Esophagus (tissue), 2 donors: Measurements from ENCODE around the gene LUM. TPM values are rescaled to one million over a fixed set of nuclear protein-coding genes. Genes with fewer than 3 reads are reported as not detected.

Experiments
- H3K27ac ChIP-seq, 2 donors: one replicate each; pipeline ENCODE4 v1.5.1; 2013; ENCODE audit warnings: low read depth in 2 of 2, mild to moderate bottlenecking in 2 of 2, inconsistent platforms in 1 of 2, low read length in 1 of 2, moderate library complexity in 1 of 2
- H3K27me3 ChIP-seq, 2 donors: one replicate each; pipeline ENCODE4 v1.6.1; 2013; ENCODE audit warnings: low read length in 2 of 2, control low read depth in 1 of 2, mild to moderate bottlenecking in 1 of 2; ENCODE audit not compliant: insufficient read depth in 2 of 2, control insufficient read depth in 1 of 2
- H3K36me3 ChIP-seq, 2 donors: one replicate each; pipeline ENCODE4 v1.6.1; 2013; ENCODE audit warnings: low read length in 1 of 2; ENCODE audit not compliant: control insufficient read depth in 2 of 2, insufficient read depth in 2 of 2
- H3K4me1 ChIP-seq, 2 donors: one replicate each; pipeline ENCODE4 v1.6.1; 2013; ENCODE audit warnings: low read length in 1 of 2; ENCODE audit not compliant: control insufficient read depth in 2 of 2, insufficient read depth in 2 of 2
- H3K4me3 ChIP-seq, 2 donors: one replicate each; pipeline ENCODE4 v1.5.1; 2013; ENCODE audit warnings: low read length in 2 of 2, mild to moderate bottlenecking in 2 of 2, low read depth in 1 of 2, moderate library complexity in 1 of 2
- H3K9me3 ChIP-seq, 2 donors: one replicate each; pipeline ENCODE4 v1.6.1; 2013; ENCODE audit warnings: mild to moderate bottlenecking in 2 of 2, low read depth in 1 of 2, low read length in 1 of 2, moderate library complexity in 1 of 2; ENCODE audit not compliant: control insufficient read depth in 2 of 2, insufficient read depth in 1 of 2
- WGBS, 2 donors: extraction: QIAGEN DNeasy Blood & Tissue Kit; methylation state at CpG; one replicate each; pipeline ENCODE4 v1.1.7; 2013; 5-methylcytosine and 5-hydroxymethylcytosine counted together
- polyA plus RNA-seq, 2 donors: library from polyadenylated mRNA; stranded (reverse); fragments of 200-250 nt; gene quantifications; one replicate each; pipeline ENCODE4 v1.2.3, GENCODE V29; 2013
- donor health status: healthy with polysubstance abuse.
- donor health status: Bipolar disorder and iron deficiency.

LUM gene
- polyA plus RNA-seq, 2 donors = 2.7 to 7.0 TPM

GRCh38 chr12:91061091-91061490 is 50.2 kb downstream of the LUM start:
- H3K27ac ChIP-seq = no peak overlapping the region
- H3K36me3 ChIP-seq = no peaks in the 10 kb centered on the region
- WGBS, 2 donors = 59 to 80% methylated on average over 1 of the region's 1 CpG
- H3K9me3 ChIP-seq = no peaks in the 10 kb centered on the region
- no peaks in the 10 kb centered on the region for H3K27me3 ChIP-seq
- no peak overlapping the region for H3K4me3 ChIP-seq
- H3K4me1 ChIP-seq = no peaks in the 10 kb centered on the region

DNA sequence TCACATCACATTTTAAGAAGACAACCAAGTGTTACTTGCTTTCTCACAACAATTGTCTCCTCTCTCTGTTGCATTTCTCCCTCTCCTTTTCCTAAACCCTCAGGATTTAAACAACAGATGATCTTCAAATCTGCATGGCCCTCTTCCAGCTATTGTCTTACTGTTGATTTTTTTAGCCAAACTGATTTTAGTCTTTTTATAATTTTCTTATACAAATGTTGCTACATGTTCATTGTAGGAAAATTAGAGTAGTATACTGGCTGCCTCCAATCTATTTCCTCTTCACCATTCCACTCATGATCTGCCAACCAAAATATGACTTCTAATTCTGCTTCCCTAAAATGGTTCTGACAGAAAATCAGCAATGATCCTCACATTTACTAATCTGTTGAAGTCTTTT is 52.1 kb downstream of the LUM start:
- H3K27ac ChIP-seq = no peak overlapping the region
- H3K4me1 ChIP-seq = no peaks in the 10 kb centered on the region
- H3K9me3 ChIP-seq = no peaks in the 10 kb centered on the region
- H3K4me3 ChIP-seq = no peak overlapping the region
- H3K36me3 ChIP-seq = no peaks in the 10 kb centered on the region
- no peaks in the 10 kb centered on the region for H3K27me3 ChIP-seq

GRCh38 chr12:91058786-91059185 is 52.5 kb downstream of the LUM start:
- no peaks in the 10 kb centered on the region for H3K4me1 ChIP-seq
- no peaks in the 10 kb centered on the region for H3K27me3 ChIP-seq
- H3K4me3 ChIP-seq = no peak overlapping the region
- H3K9me3 ChIP-seq = no peaks in the 10 kb centered on the region
- H3K36me3 ChIP-seq = no peaks in the 10 kb centered on the region
- no peak overlapping the region for H3K27ac ChIP-seq
- 38 to 56% methylated on average over 1 of the region's 1 CpG for WGBS, 2 donors

DNA sequence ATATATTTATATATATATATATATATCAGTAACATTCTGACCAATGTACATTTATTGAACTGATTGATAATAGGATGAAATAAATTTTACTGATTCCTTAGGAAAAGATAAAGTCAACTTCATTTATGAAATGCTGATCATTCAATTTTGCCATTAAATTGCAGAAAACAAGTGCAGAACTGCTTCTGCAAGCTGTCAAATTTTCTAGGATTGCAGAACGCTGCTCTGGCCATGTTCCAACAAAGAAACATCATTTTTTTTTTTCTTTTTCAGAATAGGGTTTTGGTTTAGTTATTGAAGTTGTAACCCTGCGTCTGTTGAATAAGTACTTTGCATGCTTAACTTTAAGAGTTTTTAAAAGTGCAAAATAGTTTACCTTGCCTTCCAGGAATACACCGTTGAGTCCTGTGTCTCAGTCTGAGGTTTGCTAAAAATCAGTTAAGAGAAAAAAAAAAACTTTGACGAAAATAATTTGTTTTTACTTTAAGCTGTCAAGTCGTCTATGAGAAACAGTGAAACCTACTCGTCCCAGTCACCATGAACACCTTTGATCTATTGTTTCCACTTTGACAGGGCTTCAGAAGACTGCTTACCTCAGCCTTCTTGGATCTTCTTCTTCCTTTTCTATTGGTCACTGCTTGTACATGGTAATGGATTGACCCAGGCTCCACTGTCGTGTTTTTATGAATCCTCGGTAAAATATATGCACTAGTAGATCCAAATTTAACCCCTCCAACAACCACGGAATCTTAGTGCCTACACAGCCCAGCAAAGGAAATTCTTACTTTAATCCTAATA is 53.7 kb downstream of the LUM start, which contains the start of gene KERA:
TSS of gene KERA (minus strand) at position 657 of the 798 bp plus-strand sequence. CDS start 1,743 bp downstream, outside the sequence.
- H3K27ac ChIP-seq = no peak within 1 kb of the TSS
- H3K4me1 ChIP-seq = no peaks in the 10 kb centered on the region
- H3K4me3 ChIP-seq = no peak within 1 kb of the TSS
- WGBS, 2 donors = 40 to 44% methylated on average over 9 of the region's 9 CpGs
- no peaks in the 10 kb centered on the region for H3K36me3 ChIP-seq
- H3K9me3 ChIP-seq = no peaks in the 10 kb centered on the region
- no peaks in the 10 kb centered on the region for H3K27me3 ChIP-seq

DNA sequence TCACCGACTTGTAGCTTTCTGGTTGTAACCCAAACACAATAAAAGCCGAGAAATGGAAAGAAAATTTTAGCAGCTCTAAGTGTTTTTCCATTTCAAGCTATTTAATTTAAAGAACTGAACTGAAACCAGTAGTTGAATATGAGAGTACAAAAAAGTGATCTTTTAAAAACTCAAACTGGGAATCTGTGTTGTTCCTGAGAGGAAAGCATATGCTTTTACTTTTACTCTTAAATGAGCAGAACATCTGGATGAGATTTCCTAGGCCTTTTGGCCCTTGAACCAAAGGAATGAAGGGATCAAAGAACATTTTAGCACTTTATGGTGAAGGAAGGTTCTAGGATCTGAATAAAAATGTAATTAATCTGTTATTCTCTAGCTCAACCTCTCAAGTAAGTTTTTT is 54.8 kb downstream of the LUM start:
- WGBS, 2 donors = 92 to 95% methylated on average over 2 of the region's 2 CpGs
- no peak overlapping the region for H3K27ac ChIP-seq
- no peak overlapping the region for H3K4me3 ChIP-seq
- no peaks in the 10 kb centered on the region for H3K4me1 ChIP-seq
- H3K27me3 ChIP-seq = no peaks in the 10 kb centered on the region
- H3K9me3 ChIP-seq = no peaks in the 10 kb centered on the region
- H3K36me3 ChIP-seq = no peaks in the 10 kb centered on the region

DNA sequence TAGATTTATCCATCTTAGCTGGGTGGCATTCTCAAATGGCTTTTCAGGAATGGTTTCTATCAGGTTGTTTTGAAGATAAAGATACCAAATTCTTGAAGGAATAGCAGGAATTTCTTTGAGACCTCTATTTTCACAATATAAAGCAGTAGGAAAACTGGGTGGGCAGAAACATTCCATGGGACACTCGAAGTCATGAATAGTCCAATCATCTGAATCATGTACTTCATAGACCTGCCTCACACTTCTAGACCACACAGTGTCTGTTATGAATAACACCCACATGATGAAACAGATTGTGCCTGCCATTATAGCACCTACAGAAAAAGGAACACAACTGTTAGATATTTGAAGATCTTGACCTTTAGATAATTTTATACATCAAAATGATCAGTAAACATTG is 55.3 kb downstream of the LUM start:
- 56 to 74% methylated on average over 1 of the region's 1 CpG for WGBS, 2 donors
- no peaks in the 10 kb centered on the region for H3K36me3 ChIP-seq
- no peak overlapping the region for H3K4me3 ChIP-seq
- no peaks in the 10 kb centered on the region for H3K9me3 ChIP-seq
- H3K27me3 ChIP-seq = no peaks in the 10 kb centered on the region
- no peaks in the 10 kb centered on the region for H3K4me1 ChIP-seq
- no peak overlapping the region for H3K27ac ChIP-seq

DNA sequence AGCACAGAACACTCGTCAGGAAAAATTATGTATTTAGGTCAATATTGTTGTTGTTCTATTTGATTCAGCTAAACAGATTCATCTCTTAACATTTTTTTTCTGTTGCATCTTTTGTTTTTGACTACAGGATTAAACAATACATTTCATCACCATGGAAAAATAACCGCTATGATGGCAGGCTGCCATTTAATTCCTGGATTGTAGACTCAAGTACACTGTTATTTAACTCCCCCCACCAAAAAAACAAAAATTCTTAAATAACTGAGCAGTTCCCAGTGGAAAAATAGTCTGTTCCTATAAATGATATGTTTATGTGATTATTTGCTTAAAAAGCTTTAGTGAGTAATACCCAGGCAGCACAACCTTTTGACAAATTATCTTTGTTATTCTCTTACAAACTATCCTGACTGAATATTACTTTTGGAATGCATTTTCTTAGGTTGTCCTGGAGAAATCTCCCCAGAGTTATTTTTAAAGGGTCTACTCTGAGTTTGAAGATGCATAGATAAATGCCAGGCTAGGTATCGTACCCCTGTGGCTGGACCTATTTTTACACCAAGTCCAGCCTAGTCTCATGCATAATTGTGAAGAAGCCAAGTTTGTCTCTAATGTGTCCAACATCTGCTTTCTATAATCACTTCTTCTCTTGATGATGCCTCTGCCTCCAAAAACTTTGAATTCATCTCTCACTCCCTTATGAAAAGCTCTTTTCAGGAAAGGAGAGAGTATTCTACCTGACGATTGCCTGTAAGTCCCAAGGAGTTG is 57.2 kb downstream of the LUM start:
- WGBS, 2 donors = 39 to 52% methylated on average over 4 of the region's 4 CpGs

More for the DNA sequence above, 57.2 kb downstream of the LUM start:
- H3K4me1 ChIP-seq = no peaks in the 10 kb centered on the region
- no peaks in the 10 kb centered on the region for H3K9me3 ChIP-seq
- H3K36me3 ChIP-seq = no peaks in the 10 kb centered on the region
- H3K27ac ChIP-seq = no peak overlapping the region
- H3K27me3 ChIP-seq = no peaks in the 10 kb centered on the region
- H3K4me3 ChIP-seq = no peak overlapping the region

Other genes starting within 250 kb of the LUM start
- gene CCER1, start 156.3 kb downstream of the LUM start, polyA plus RNA-seq = not detected
- gene EPYC, start 106.5 kb downstream of the LUM start, polyA plus RNA-seq = not detected
- not detected for gene KERA, start 53.5 kb downstream of the LUM start, polyA plus RNA-seq
- 100 to 1,000 TPM in 1 of 2 donors, 10 to 100 TPM in 1; 41.1 to 152 TPM for gene DCN, start 71.3 kb upstream of the LUM start, polyA plus RNA-seq